Colonic mucosa (tissue), 4 donors: ENCODE data around the gene ZNF320. TPM values are rescaled to one million over a fixed set of nuclear protein-coding genes. Genes with fewer than 3 reads are reported as not detected.

Experiments
- DNase-seq: peaks from one replicate; pipeline ENCODE4 v3.0.0-alpha.2; 2020
- H3K27ac ChIP-seq: fragments of 200-600 bp; one replicate; pipeline ENCODE4 v1.8.0; 2021
- H3K27me3 ChIP-seq: fragments of 200-600 bp; one replicate; pipeline ENCODE4 v1.8.0; 2021
- H3K36me3 ChIP-seq: fragments of 200-600 bp; one replicate; pipeline ENCODE4 v1.8.0; 2021
- H3K4me1 ChIP-seq: fragments of 200-600 bp; one replicate; pipeline ENCODE4 v1.8.0; 2021; ENCODE audit warnings: mild to moderate bottlenecking
- H3K4me3 ChIP-seq: fragments of 200-600 bp; one replicate; pipeline ENCODE4 v1.8.0; 2021
- H3K9ac ChIP-seq, 2 donors: one replicate each; pipeline ENCODE4 v1.7.0; 2013; ENCODE audit warnings: control low read depth in 2 of 2, low read depth in 2 of 2, low read length in 2 of 2
- H3K9me3 ChIP-seq: fragments of 200-600 bp; one replicate; pipeline ENCODE4 v1.8.0; 2021
- intact Hi-C: fragments of 100-400 bp; cut with DNase I; formaldehyde crosslinking; loops from one replicate; pipeline ENCODE4 v1.14.1; 2022
- total RNA-seq, 2 donors: library from RNA; stranded (reverse); fragmentation: NEBNext Ultra II Directional in 1 of 2; extraction: Animal tissue kit (Norgen Biotek cat#: 25700) in 1 of 2; gene quantifications; one replicate each; pipeline ENCODE4 v1.2.1, GENCODE V29; 2021
- TF ChIP-seq, protein P1 (sequence below): fragments of 200-600 bp; IDR thresholded peaks from one replicate; pipeline ENCODE4 v1.8.0; 2022; ENCODE audit warnings: antibody characterized with exemption, mild to moderate bottlenecking
- donor health status: healthy.
- donor health status: DM: no; HTN: no; CAD: no.
- donor health status: DM: no; HTN: no; CAD: no.

The ZNF320 gene
- total RNA-seq, 2 donors from 2014 or later = 4.6 to 21.3 TPM

- H3K36me3 ChIP-seq = no peaks in the 10 kb centered on the region
- peak overlapping the region; percentile 96 for H3K27ac ChIP-seq
- no peaks in the 10 kb centered on the region for H3K9me3 ChIP-seq
- H3K27me3 ChIP-seq = no peaks in the 10 kb centered on the region
- intact Hi-C loops = no loop called here
- DNase-seq = no peak
- peak overlapping the region in 1 of 2 donors; percentile 88 for H3K9ac ChIP-seq
- H3K4me3 ChIP-seq = no peak overlapping the region
- H3K4me1 ChIP-seq = no peaks in the 10 kb centered on the region
- TF ChIP-seq, protein P1, sequence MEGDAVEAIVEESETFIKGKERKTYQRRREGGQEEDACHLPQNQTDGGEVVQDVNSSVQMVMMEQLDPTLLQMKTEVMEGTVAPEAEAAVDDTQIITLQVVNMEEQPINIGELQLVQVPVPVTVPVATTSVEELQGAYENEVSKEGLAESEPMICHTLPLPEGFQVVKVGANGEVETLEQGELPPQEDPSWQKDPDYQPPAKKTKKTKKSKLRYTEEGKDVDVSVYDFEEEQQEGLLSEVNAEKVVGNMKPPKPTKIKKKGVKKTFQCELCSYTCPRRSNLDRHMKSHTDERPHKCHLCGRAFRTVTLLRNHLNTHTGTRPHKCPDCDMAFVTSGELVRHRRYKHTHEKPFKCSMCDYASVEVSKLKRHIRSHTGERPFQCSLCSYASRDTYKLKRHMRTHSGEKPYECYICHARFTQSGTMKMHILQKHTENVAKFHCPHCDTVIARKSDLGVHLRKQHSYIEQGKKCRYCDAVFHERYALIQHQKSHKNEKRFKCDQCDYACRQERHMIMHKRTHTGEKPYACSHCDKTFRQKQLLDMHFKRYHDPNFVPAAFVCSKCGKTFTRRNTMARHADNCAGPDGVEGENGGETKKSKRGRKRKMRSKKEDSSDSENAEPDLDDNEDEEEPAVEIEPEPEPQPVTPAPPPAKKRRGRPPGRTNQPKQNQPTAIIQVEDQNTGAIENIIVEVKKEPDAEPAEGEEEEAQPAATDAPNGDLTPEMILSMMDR = no peak
Observed at GRCh38 chr19:52898101-52898500, 666 bp upstream of the ZNF320 start.

DNA sequence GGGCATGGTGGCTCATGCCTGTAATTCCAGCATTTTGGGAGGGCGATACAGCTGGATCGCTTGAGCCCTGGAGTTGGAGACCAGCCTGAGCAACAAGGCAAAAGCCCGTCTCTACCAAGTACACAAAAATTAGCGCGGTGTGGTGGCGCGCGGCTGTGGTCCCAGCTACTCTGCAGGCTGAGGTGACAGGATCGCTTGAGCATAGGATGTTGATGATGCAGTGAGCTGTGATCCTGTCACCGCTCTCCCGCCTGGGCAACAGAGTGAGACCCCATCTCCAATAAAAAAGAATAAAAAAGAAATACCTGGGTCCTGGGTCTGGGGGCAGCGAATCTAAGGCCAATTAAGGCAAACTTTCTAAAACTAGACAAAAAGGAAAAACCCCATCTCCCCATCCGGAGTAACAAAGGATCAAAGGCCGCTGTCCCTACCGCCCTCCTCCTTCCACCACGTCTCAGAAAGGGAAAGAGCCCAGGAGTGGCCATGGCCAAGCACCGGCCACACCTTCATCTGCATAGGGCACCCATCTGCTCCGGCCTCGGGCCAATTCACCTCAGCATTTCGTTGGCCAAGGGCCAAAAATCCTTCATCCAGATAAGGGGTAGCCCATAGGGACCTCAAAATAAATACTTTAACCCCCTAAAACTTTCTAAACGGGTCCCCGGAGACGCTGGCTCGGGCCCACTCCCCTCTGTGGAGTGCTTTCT, 851 bp downstream of the ZNF320 start:
- intact Hi-C loops = no loop called here
- H3K9me3 ChIP-seq = no peaks in the 10 kb centered on the region
- H3K4me1 ChIP-seq = no peaks in the 10 kb centered on the region
- DNase-seq = peak; percentile 82
- peak overlapping the region; percentile 96 for H3K27ac ChIP-seq
- TF ChIP-seq, protein P1 = no peak
- H3K27me3 ChIP-seq = no peaks in the 10 kb centered on the region
- H3K36me3 ChIP-seq = no peaks in the 10 kb centered on the region
- peak overlapping the region; percentile 77 to 88 for H3K9ac ChIP-seq
- peak overlapping the region; percentile 78 for H3K4me3 ChIP-seq

DNA sequence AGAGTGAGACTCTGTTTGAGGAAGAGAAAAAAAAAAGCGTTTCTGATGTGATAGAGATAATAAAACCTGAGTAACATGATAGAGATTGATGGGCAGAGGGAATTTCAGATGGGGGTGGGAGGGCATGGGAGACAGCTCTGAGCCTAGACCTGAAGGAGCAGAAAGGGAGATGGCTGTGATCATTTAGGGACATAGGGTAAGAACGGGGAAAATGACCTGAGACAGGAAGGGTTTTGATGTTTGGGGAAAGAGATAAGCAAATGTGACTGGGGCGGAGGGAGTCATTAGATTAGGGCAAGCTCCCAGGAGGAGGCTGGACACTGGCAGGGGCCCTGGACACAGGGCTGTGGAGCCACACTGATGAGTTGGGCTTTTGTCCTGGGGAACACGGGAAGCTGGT, 6.1 kb downstream of the ZNF320 start:
- intact Hi-C loops = no loop called here
- Histone ChIP-seq H3K36me3 (no peaks in the 10 kb centered on the region), H3K4me1 (no peaks in the 10 kb centered on the region), H3K9ac (no peak overlapping the region), H3K27me3 (no peaks in the 10 kb centered on the region), H3K9me3 (no peaks in the 10 kb centered on the region), H3K27ac (no peak overlapping the region), H3K4me3 (no peak overlapping the region)
- no peak for DNase-seq
- TF ChIP-seq, protein P1 = no peak

GRCh38 chr19:52889931-52890330, 7.5 kb downstream of the ZNF320 start:
- H3K27me3 ChIP-seq = no peaks in the 10 kb centered on the region
- no peaks in the 10 kb centered on the region for H3K36me3 ChIP-seq
- no peak overlapping the region for H3K27ac ChIP-seq
- H3K9ac ChIP-seq = no peak overlapping the region
- no peak overlapping the region for H3K4me3 ChIP-seq
- H3K4me1 ChIP-seq = no peaks in the 10 kb centered on the region
- intact Hi-C loops = no loop called here
- no peak for DNase-seq
- H3K9me3 ChIP-seq = no peaks in the 10 kb centered on the region
- TF ChIP-seq, protein P1 = no peak

DNA sequence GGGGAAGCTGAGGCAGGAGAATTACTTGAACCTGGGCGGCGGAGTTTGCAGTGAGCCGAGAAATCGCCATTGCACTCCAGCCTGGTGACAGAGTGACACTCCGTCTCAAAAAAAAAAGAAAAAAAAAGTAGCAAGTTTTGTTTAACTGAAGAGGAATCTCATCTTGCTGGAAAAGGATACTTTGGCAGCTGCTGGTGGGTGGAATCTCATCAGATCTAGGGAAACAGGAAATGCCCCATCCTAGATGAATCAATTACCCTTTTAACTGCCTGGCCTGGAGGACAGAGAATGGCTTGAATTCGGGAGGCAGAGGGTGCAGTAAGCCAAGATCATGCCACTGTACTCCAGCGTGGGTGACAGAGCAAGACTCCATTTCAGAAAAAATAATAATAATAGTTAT, 8.4 kb downstream of the ZNF320 start:
- Histone ChIP-seq H3K9me3 (no peaks in the 10 kb centered on the region), H3K36me3 (no peaks in the 10 kb centered on the region)

More for the DNA sequence above, 8.4 kb downstream of the ZNF320 start:
- Histone ChIP-seq H3K9ac (no peak overlapping the region), H3K27me3 (no peaks in the 10 kb centered on the region), H3K27ac (no peak overlapping the region), H3K4me1 (no peaks in the 10 kb centered on the region), H3K4me3 (no peak overlapping the region)
- TF ChIP-seq, protein P1 = no peak
- no peak for DNase-seq
- intact Hi-C loops = no loop called here
